ENCODE results near the gene ALS2.

DNA sequence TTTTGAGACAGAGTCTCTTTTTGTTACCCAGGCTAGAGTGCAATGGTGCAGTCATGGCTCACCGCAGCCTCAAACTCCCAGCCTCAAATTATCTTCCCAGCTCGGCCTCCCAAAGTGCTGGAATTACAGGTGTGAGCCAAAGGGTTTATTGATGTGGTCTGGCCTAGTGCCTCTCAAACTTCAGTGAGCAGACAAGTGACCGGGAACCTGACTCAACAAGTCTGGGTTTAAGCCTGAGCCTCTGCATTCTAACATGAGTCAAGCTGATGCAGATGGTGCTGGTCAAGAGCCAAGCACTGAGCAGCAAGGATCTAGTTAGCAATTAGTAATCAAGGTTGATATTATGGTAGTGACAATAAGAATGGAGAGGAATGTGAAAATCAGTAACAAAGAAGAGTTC, 46.9 kb upstream of the ALS2 start:
- TF ChIP-seq, protein P1, sequence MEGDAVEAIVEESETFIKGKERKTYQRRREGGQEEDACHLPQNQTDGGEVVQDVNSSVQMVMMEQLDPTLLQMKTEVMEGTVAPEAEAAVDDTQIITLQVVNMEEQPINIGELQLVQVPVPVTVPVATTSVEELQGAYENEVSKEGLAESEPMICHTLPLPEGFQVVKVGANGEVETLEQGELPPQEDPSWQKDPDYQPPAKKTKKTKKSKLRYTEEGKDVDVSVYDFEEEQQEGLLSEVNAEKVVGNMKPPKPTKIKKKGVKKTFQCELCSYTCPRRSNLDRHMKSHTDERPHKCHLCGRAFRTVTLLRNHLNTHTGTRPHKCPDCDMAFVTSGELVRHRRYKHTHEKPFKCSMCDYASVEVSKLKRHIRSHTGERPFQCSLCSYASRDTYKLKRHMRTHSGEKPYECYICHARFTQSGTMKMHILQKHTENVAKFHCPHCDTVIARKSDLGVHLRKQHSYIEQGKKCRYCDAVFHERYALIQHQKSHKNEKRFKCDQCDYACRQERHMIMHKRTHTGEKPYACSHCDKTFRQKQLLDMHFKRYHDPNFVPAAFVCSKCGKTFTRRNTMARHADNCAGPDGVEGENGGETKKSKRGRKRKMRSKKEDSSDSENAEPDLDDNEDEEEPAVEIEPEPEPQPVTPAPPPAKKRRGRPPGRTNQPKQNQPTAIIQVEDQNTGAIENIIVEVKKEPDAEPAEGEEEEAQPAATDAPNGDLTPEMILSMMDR (IDR thresholded peaks at IDR 0.05; ENCODE audit: low read depth, low read length), result no peak
- TF ChIP-seq MYC (IDR thresholded peaks at IDR 0.05; ENCODE audit: low read depth, low read length) (no peak), POLR2A (IDR thresholded peaks at IDR 0.05; ENCODE audit: extremely low read depth, insufficient read length) (no peak)
- TF ChIP-seq, protein P2, sequence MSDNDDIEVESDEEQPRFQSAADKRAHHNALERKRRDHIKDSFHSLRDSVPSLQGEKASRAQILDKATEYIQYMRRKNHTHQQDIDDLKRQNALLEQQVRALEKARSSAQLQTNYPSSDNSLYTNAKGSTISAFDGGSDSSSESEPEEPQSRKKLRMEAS (IDR thresholded peaks at IDR 0.05; ENCODE audit: low read depth, low read length), result no peak

Measured in NB4 (cell line).